Endothelial cell (in vitro differentiated cells): ENCODE measurements around the gene B3GALNT1. TPM values are rescaled to one million over a fixed set of nuclear protein-coding genes. Genes with fewer than 3 reads are reported as not detected.

Experiments used
- DNase-seq: peaks from one replicate; pipeline ENCODE4 v3.0.0; 2021; ENCODE audit warnings: low spot score
- H3K27ac Mint-ChIP-seq: one replicate; pipeline ENCODE4 v1.8.0; 2021; ENCODE audit warnings: mixed read lengths, inconsistent platforms; ENCODE audit not compliant: unreplicated experiment
- H3K27me3 Mint-ChIP-seq: one replicate; pipeline ENCODE4 v1.8.0; 2021; ENCODE audit warnings: mild to moderate bottlenecking, moderate library complexity, mixed read lengths, inconsistent platforms; ENCODE audit not compliant: unreplicated experiment
- H3K36me3 Mint-ChIP-seq: one replicate; pipeline ENCODE4 v1.8.0; 2021; ENCODE audit warnings: mild to moderate bottlenecking, low read depth, mixed read lengths, inconsistent platforms; ENCODE audit not compliant: unreplicated experiment
- H3K4me1 Mint-ChIP-seq: one replicate; pipeline ENCODE4 v1.8.0; 2021; ENCODE audit warnings: mild to moderate bottlenecking, mixed read lengths, inconsistent platforms; ENCODE audit not compliant: unreplicated experiment
- H3K4me3 Mint-ChIP-seq: one replicate; pipeline ENCODE4 v1.8.0; 2021; ENCODE audit warnings: mild to moderate bottlenecking, mixed read lengths, inconsistent platforms; ENCODE audit not compliant: unreplicated experiment
- H3K9me3 Mint-ChIP-seq: one replicate; pipeline ENCODE4 v1.8.0; 2021; ENCODE audit warnings: mixed read lengths, inconsistent platforms; ENCODE audit not compliant: unreplicated experiment
- total RNA-seq: library from RNA; stranded (reverse); fragmentation: NEBNext Ultra II Directional; extraction: Animal tissue kit (Norgen Biotek cat#: 25700); gene quantifications from one replicate; pipeline ENCODE4 v1.2.1, GENCODE V29; 2021; ENCODE audit not compliant: unreplicated experiment
- TF ChIP-seq, protein P1 (sequence below): fragments of 200-600 bp; sonication (generic); IDR thresholded peaks from one replicate; pipeline ENCODE4 v1.5.0; 2021; ENCODE audit warnings: antibody characterized with exemption; ENCODE audit not compliant: unreplicated experiment

Gene B3GALNT1
- total RNA-seq, 1 donor from 2014 or later = 6.6 TPM

DNA sequence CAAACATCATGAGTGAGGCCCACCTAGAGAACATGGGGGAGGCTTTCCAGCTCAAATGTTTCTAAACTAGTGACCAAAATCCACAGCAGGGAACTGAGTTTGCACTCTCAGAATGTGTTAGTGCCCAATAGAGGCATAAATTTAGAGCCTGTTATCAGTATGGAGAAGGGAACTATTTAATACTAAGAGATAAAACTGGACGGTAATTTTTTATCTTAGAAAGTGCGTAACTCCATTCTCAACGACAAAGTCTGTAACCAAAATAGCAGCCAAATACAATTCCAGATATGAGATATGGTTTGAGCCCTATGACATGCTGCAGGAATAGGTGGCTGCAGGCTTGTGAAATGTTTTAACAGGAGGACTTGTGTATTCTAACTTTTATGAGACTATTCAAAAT, 3.5 kb downstream of the B3GALNT1 start:
- no peak for DNase-seq
- no peaks in the 10 kb centered on the region for H3K9me3 Mint-ChIP-seq
- TF ChIP-seq, protein P1, sequence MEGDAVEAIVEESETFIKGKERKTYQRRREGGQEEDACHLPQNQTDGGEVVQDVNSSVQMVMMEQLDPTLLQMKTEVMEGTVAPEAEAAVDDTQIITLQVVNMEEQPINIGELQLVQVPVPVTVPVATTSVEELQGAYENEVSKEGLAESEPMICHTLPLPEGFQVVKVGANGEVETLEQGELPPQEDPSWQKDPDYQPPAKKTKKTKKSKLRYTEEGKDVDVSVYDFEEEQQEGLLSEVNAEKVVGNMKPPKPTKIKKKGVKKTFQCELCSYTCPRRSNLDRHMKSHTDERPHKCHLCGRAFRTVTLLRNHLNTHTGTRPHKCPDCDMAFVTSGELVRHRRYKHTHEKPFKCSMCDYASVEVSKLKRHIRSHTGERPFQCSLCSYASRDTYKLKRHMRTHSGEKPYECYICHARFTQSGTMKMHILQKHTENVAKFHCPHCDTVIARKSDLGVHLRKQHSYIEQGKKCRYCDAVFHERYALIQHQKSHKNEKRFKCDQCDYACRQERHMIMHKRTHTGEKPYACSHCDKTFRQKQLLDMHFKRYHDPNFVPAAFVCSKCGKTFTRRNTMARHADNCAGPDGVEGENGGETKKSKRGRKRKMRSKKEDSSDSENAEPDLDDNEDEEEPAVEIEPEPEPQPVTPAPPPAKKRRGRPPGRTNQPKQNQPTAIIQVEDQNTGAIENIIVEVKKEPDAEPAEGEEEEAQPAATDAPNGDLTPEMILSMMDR = no peak
- H3K36me3 Mint-ChIP-seq = no peaks in the 10 kb centered on the region
- H3K4me3 Mint-ChIP-seq = no peak overlapping the region
- H3K27me3 Mint-ChIP-seq = peaks cover 7% of the 10 kb centered on the region
- peaks cover 4% of the 10 kb centered on the region for H3K4me1 Mint-ChIP-seq
- H3K27ac Mint-ChIP-seq = no peak overlapping the region

DNA sequence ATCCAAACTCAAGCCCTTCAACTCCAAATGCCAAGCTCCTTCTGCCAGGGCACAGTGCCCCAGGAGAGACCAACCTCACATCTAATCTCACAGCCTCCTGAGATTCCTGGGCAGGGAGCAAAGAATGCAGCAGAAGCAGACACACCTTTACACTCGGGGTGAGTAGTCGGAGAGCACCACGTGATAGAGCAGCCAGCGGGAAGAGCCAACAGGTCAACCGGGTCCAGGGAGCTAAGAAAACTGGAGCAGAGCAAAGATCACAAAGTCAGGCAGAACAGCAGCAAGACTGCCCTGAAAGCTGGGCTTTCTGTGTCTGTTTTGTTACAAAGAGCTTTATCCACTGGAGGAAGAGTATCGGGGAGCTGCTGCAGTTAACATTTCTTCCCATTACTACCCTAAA, 4.2 kb downstream of the B3GALNT1 start:
- Mint-ChIP-seq H3K9me3 (no peaks in the 10 kb centered on the region), H3K27me3 (peaks cover 7% of the 10 kb centered on the region), H3K27ac (no peak overlapping the region), H3K36me3 (no peaks in the 10 kb centered on the region), H3K4me3 (no peak overlapping the region), H3K4me1 (peaks cover 4% of the 10 kb centered on the region)
- no peak for DNase-seq
- TF ChIP-seq, protein P1 = no peak

DNA sequence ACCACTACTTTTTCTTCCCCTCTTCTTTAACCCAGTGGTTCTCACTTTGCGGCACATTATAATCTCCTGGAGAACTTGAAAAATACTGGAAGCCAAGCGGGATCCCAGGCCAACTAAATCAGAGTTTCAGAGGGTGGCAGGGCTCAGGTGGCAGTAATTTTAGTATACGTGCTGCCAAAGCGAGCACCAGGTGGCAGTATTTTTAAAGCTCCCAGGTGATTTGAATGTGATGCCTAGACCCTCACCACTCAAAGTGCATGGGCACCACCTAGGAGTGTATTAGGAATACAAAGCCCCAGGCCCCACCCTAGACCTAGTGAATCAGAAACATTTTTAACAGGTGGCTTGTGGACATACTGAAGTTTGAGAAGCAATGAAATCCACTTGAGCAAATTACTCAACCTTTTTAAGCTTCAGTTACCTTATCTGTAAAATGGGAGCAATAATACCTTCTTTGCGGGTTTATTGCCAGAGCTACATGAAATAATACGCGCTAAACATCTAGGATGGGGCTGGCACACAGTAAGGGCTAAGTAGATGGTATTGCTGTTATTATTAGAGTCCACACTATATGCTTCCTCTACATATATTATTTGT, 8.3 kb downstream of the B3GALNT1 start:
- H3K9me3 Mint-ChIP-seq = no peaks in the 10 kb centered on the region

DNA sequence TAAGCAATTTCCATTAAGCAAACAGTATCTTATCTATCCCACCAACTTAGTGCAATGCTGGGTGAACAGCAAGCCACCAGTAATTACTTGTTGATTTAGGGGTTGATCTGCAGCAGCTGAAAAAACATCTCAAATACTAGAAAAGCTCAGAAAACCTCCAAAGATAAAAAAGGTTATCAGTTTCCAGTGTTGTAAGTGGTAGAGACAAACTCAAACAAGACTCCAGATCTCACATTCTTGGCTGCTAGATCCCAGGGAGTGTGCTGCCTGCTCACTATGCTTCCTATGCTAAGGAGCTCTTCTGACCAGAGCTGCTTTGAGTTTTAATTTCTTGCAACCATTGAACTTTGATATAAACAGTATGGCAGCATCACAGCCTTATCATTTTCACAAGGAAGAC, 11.3 kb downstream of the B3GALNT1 start:
- H3K27ac Mint-ChIP-seq = no peak overlapping the region
- no peaks in the 10 kb centered on the region for H3K4me1 Mint-ChIP-seq
- no peak overlapping the region for H3K4me3 Mint-ChIP-seq
- TF ChIP-seq, protein P1 = no peak
- no peaks in the 10 kb centered on the region for H3K36me3 Mint-ChIP-seq
- no peaks in the 10 kb centered on the region for H3K27me3 Mint-ChIP-seq
- DNase-seq = no peak
- no peaks in the 10 kb centered on the region for H3K9me3 Mint-ChIP-seq

More for the DNA sequence above, 8.3 kb downstream of the B3GALNT1 start:
- DNase-seq = peak; percentile 13
- H3K27ac Mint-ChIP-seq = no peak overlapping the region
- TF ChIP-seq, protein P1 = peak; percentile 20
- no peak overlapping the region for H3K4me3 Mint-ChIP-seq
- H3K27me3 Mint-ChIP-seq = no peaks in the 10 kb centered on the region
- H3K4me1 Mint-ChIP-seq = no peaks in the 10 kb centered on the region
- no peaks in the 10 kb centered on the region for H3K36me3 Mint-ChIP-seq

DNA sequence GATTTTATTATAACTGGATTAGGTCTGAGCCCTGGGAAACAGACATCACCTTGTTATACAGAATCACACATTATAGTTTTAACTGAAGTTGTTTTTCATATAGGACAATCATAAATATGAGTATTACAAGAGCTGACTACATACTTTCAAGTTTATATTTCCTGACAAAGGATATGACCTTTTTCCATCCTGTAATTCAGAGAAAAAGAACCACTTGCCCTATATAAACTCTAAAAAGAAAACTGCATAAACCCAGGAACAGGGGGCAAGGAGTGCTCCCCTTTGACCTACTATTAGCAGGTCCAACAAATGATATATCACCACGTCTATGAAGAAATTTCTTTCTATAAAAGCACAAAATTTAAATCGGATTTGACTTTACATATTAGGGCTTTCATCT, 20.9 kb downstream of the B3GALNT1 start:
- Mint-ChIP-seq H3K4me3 (no peak overlapping the region), H3K27ac (no peak overlapping the region), H3K4me1 (no peaks in the 10 kb centered on the region), H3K36me3 (no peaks in the 10 kb centered on the region), H3K9me3 (no peaks in the 10 kb centered on the region), H3K27me3 (no peaks in the 10 kb centered on the region)
- DNase-seq = no peak
- TF ChIP-seq, protein P1 = no peak
